Measurements from ENCODE around the gene RABL2B.
"Not testable (repeated sequence)": the region's sequence is repeated elsewhere in the genome, so short reads cannot be mapped to it uniquely, and the experiment has no call there.

GRCh38 chr22:50782253-50782652 lies 1.2 kb downstream of the RABL2B start:
- TF ChIP-seq CTCF (tag by site-specific recombination; IDR thresholded peaks at IDR 0.05); SP3 (tag by site-specific recombination; IDR thresholded peaks at IDR 0.05); ZEB2 (tag by site-specific recombination; IDR thresholded peaks at IDR 0.05); ZSCAN23 (tag by site-specific recombination; IDR thresholded peaks at IDR 0.05); ZSCAN18 (tag by site-specific recombination; IDR thresholded peaks at IDR 0.05); ZNF121 (tag by site-specific recombination; IDR thresholded peaks at IDR 0.05); ZBTB21 (tag by site-specific recombination; IDR thresholded peaks at IDR 0.05); ZNF510 (tag by site-specific recombination; IDR thresholded peaks at IDR 0.05; ENCODE audit: insufficient replicate concordance); ZBTB8A (tag by site-specific recombination; IDR thresholded peaks at IDR 0.05); REST (tag by site-specific recombination; IDR thresholded peaks at IDR 0.05); SP2 (tag by site-specific recombination; IDR thresholded peaks at IDR 0.05); TCF7L2 (IDR thresholded peaks at IDR 0.05; ENCODE audit: borderline replicate concordance, low read depth, low read length); ZNF529 (tag by site-specific recombination; IDR thresholded peaks at IDR 0.05; ENCODE audit: insufficient replicate concordance); ZNF223 (tag by site-specific recombination; IDR thresholded peaks at IDR 0.05): not testable (repeated sequence)
